G401.6 (cell line): Measurements from ENCODE around the gene FAM50B.

Experiments used
- FAIRE-seq: peaks from 2 replicates; lab custom pipeline; 2012; peaks lifted over from hg19 to GRCh38; lab: Jason Lieb, UNC

The FAM50B gene

GRCh38 chr6:3848925-3849605 is at the start of gene FAM50B:
FAM50B (plus strand) TSS chr6:3849373; CDS start chr6:3849812, 439 bp downstream.
- FAIRE-seq, result no peak

GRCh38 chr6:3799719-3800118 is 49.5 kb upstream of the FAM50B start:
- FAIRE-seq, result no peak

- no peak for FAIRE-seq
Observed at GRCh38 chr6:3800850-3801591, 48.2 kb upstream of the FAM50B start.

GRCh38 chr6:3801960-3802359 is 47.2 kb upstream of the FAM50B start:
- FAIRE-seq, result no peak

- FAIRE-seq, result no peak
Observed at GRCh38 chr6:3803627-3804468, 45.3 kb upstream of the FAM50B start.

- FAIRE-seq, result no peak
Observed at GRCh38 chr6:3804964-3805363, 44.2 kb upstream of the FAM50B start.

- FAIRE-seq, result no peak
Observed at GRCh38 chr6:3805448-3806123, 43.6 kb upstream of the FAM50B start.

GRCh38 chr6:3806169-3806922 is 42.8 kb upstream of the FAM50B start:
- FAIRE-seq, result no peak

- FAIRE-seq, result no peak
Observed at GRCh38 chr6:3808199-3808598, 41.0 kb upstream of the FAM50B start.

- no peak for FAIRE-seq
Observed at GRCh38 chr6:3808759-3809514, 40.2 kb upstream of the FAM50B start.

- no peak for FAIRE-seq
Observed at GRCh38 chr6:3809515-3809891, 39.7 kb upstream of the FAM50B start.

GRCh38 chr6:3809982-3810381 is 39.2 kb upstream of the FAM50B start:
- FAIRE-seq, result no peak

- no peak for FAIRE-seq
Observed at GRCh38 chr6:3811191-3811590, 38.0 kb upstream of the FAM50B start.

- FAIRE-seq, result no peak
Observed at GRCh38 chr6:3812596-3812995, 36.6 kb upstream of the FAM50B start.

- no peak for FAIRE-seq
Observed at GRCh38 chr6:3813150-3813780, 35.9 kb upstream of the FAM50B start.

GRCh38 chr6:3813918-3814317 is 35.3 kb upstream of the FAM50B start:
- no peak for FAIRE-seq

GRCh38 chr6:3814539-3814938 is 34.6 kb upstream of the FAM50B start:
- FAIRE-seq, result no peak

- FAIRE-seq, result no peak
Observed at GRCh38 chr6:3816251-3816650, 32.9 kb upstream of the FAM50B start.

- no peak for FAIRE-seq
Observed at GRCh38 chr6:3819161-3820110, 29.7 kb upstream of the FAM50B start.
